Body of pancreas (tissue), 4 donors: Measurements from ENCODE around the gene ARID5B.

Source experiments
- CTCF ChIP-seq, 7 experiments: fragments of 450-650 bp in 4 of 7; fragments of 200-600 bp in 3 of 7; sonication (generic) in 3 of 7; IDR thresholded peaks; one replicate each; pipeline ENCODE4 v1.5.1; 2016 to 2019; ENCODE audit warnings: antibody characterized with exemption in 7 of 7
- POLR2A ChIP-seq, 3 donors: fragments of 450-650 bp; IDR thresholded peaks; one replicate each; pipeline ENCODE4 v1.6.1; 2016; ENCODE audit warnings: antibody characterized with exemption in 3 of 3, mild to moderate bottlenecking in 2 of 3

DNA sequence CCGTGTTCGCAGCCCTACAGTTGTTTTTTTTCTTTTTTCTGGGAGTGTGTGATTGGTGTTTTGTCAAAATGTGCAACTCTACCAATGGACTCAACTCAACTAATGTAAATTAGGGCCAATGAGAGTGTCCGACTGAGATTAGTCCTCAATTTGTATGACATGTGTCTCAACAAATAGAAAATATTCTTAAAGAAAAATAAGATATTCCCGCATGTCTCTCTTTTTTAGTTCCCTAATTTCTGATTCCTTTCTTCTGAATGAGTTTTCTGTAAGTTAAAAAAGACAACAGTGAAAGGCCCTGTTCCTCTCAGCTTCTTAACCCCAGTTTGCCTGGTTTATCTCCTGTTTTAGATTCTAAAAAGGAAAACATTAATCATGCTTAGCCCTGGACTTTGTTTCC, 61.5 kb downstream of the ARID5B start:
- TF ChIP-seq CTCF (IDR thresholded peaks at IDR 0.05) (no peak), POLR2A (IDR thresholded peaks at IDR 0.05) (no peak)
